Neural cell (in vitro differentiated cells): ENCODE results near the gene NEDD9. TPM values are rescaled to one million over a fixed set of nuclear protein-coding genes. Genes with fewer than 3 reads are reported as not detected.
A peak's percentile ranks its signal among the peaks of the same experiment; 100 is the strongest.

ENCODE experiments used
- H2AFZ ChIP-seq: fragments of 200-600, 300-800 bp; sonication (generic), shearing (Covaris generic); 2 replicates; pipeline ENCODE4 v1.6.0; 2014; ENCODE audit warnings: low read depth, mild to moderate bottlenecking, antibody characterized with exemption, low read length, moderate library complexity
- H3F3A ChIP-seq: fragments of 200-600 bp; shearing (Covaris generic); 2 replicates; pipeline ENCODE4 v1.6.1; 2016; ENCODE audit warnings: mild to moderate bottlenecking, moderate library complexity, mixed read lengths, antibody characterized with exemption, low read length; ENCODE audit not compliant: insufficient read depth, poor library complexity, severe bottlenecking
- H3K27ac ChIP-seq: fragments of 200-600, 300-800 bp; sonication (generic), shearing (Covaris generic); 2 replicates; pipeline ENCODE4 v1.5.1; 2014; ENCODE audit warnings: mild to moderate bottlenecking, low read length, moderate library complexity
- H3K27me3 ChIP-seq: fragments of 300-800, 200-600 bp; sonication (generic), shearing (Covaris generic); 2 replicates; pipeline ENCODE4 v1.6.0; 2014; ENCODE audit warnings: mild to moderate bottlenecking, low read depth, low read length, moderate library complexity; ENCODE audit not compliant: insufficient read depth
- H3K36me3 ChIP-seq: fragments of 300-800, 200-600 bp; sonication (generic), shearing (Covaris generic); 2 replicates; pipeline ENCODE4 v1.5.1; 2014; ENCODE audit warnings: mild to moderate bottlenecking, antibody characterized with exemption, low read length, moderate library complexity; ENCODE audit not compliant: insufficient read depth
- H3K4me2 ChIP-seq: fragments of 300-800, 200-600 bp; sonication (generic), shearing (Covaris generic); 2 replicates; pipeline ENCODE4 v1.6.0; 2014; ENCODE audit warnings: mild to moderate bottlenecking, low read length
- H3K4me3 ChIP-seq: fragments of 300-800, 200-600 bp; sonication (generic), shearing (Covaris generic); 2 replicates; pipeline ENCODE4 v1.5.1; 2014; ENCODE audit warnings: mild to moderate bottlenecking, low read length, moderate library complexity
- H3K79me2 ChIP-seq: fragments of 200-600 bp; shearing (Covaris generic); replicated peaks from 2 replicates; pipeline ENCODE4 v1.6.0; 2014; ENCODE audit warnings: mild to moderate bottlenecking, low read length, moderate library complexity; ENCODE audit not compliant: insufficient read depth
- H3K9ac ChIP-seq: fragments of 300-800, 200-600 bp; sonication (generic), shearing (Covaris generic); 2 replicates; pipeline ENCODE4 v1.6.1; 2016; ENCODE audit warnings: mild to moderate bottlenecking, low read length, mixed read lengths
- H3K9me2 ChIP-seq: fragments of 200-600 bp; shearing (Covaris generic); 2 replicates; pipeline ENCODE4 v1.6.1; 2016; ENCODE audit warnings: mild to moderate bottlenecking, low read length, mixed read lengths; ENCODE audit not compliant: insufficient read depth
- H3K9me3 ChIP-seq: fragments of 200-600, 300-800 bp; sonication (generic), shearing (Covaris generic); 2 replicates; pipeline ENCODE4 v1.6.1; 2016; ENCODE audit warnings: mild to moderate bottlenecking, mixed run types, low read length, moderate library complexity, mixed read lengths
- H4K20me1 ChIP-seq: fragments of 200-600 bp; shearing (Covaris generic); 2 replicates; pipeline ENCODE4 v1.6.1; 2016; ENCODE audit warnings: mild to moderate bottlenecking, mixed run types; ENCODE audit not compliant: insufficient read depth
- EP300 ChIP-seq: fragments of 450-650 bp; conservative IDR thresholded peaks from 2 replicates; pipeline ENCODE4 v1.6.1; 2014; ENCODE audit warnings: antibody characterized with exemption, mild to moderate bottlenecking, moderate library complexity; ENCODE audit not compliant: poor library complexity, severe bottlenecking
- EZH2 ChIP-seq: fragments of 200-600, 300-800 bp; shearing (Covaris generic), sonication (generic); IDR thresholded peaks from 2 replicates; pipeline ENCODE4 v1.6.1; 2014; ENCODE audit warnings: antibody characterized with exemption, low read length, borderline replicate concordance, mild to moderate bottlenecking; ENCODE audit not compliant: insufficient read depth, poor library complexity, severe bottlenecking
- MXI1 ChIP-seq: fragments of 450-650 bp; conservative IDR thresholded peaks from 2 replicates; pipeline ENCODE4 v1.6.1; 2014; ENCODE audit warnings: antibody characterized with exemption, mild to moderate bottlenecking; ENCODE audit not compliant: poor library complexity, severe bottlenecking
- POLR2AphosphoS5 ChIP-seq: IDR thresholded peaks from 2 replicates; pipeline ENCODE4 v1.6.1; 2012
- RAD21 ChIP-seq: fragments of 450-650 bp; conservative IDR thresholded peaks from 2 replicates; pipeline ENCODE4 v1.6.1; 2014; ENCODE audit warnings: antibody characterized with exemption, mild to moderate bottlenecking, moderate library complexity
- SMC3 ChIP-seq: fragments of 450-650 bp; conservative IDR thresholded peaks from 2 replicates; pipeline ENCODE4 v1.6.1; 2014; ENCODE audit warnings: antibody characterized with exemption, mild to moderate bottlenecking, moderate library complexity; ENCODE audit not compliant: poor library complexity
- TAF1 ChIP-seq: IDR thresholded peaks from 2 replicates; pipeline ENCODE4 v1.6.1; 2012; ENCODE audit warnings: low read depth
- polyA plus RNA-seq: library from polyadenylated mRNA; depleted of rRNA; stranded (reverse); fragments of >200 nt; gene quantifications from 2 replicates; pipeline ENCODE4 v1.2.3, GENCODE V29; 2014
- TF ChIP-seq, protein P1 (sequence below): IDR thresholded peaks from 2 replicates; pipeline ENCODE4 v1.6.1; 2012; ENCODE audit warnings: borderline replicate concordance
- TF ChIP-seq, protein P2 (sequence below): fragments of 450-650 bp; IDR thresholded peaks from 2 replicates; pipeline ENCODE4 v1.5.1; 2014; ENCODE audit warnings: antibody characterized with exemption, mild to moderate bottlenecking, moderate library complexity; ENCODE audit not compliant: poor library complexity, severe bottlenecking

NEDD9 gene
- polyA plus RNA-seq, 1 donor from 2014 or later: 0.11 TPM

DNA sequence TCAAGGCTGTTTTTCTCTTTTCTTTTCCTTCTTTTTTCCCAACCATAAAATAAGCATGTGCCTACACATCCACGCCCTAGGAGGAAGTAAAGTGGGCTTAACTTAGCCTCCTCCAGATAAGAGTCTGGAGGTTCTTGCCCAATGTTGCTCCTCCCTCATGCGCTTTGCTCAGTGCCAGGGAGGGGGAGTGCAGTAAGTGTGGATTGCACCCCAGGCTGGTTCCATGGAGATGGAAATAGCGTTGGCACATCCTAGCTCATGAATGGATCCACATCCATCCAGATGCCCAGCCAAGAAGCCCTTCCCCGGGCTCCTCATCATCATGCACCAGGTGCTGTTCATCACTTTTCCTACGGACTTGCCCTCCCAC lies 58.2 kb downstream of the NEDD9 start:
- H3K9me3 ChIP-seq: no peaks in the 10 kb centered on the region
- H2AFZ ChIP-seq: no peak overlapping the region
- no peaks in the 10 kb centered on the region for H3K79me2 ChIP-seq
- no peaks in the 10 kb centered on the region for H4K20me1 ChIP-seq
- H3K9me2 ChIP-seq: no peaks in the 10 kb centered on the region
- H3K9ac ChIP-seq: no peak overlapping the region
- H3K4me2 ChIP-seq: no peak overlapping the region
- H3F3A ChIP-seq: no peaks in the 10 kb centered on the region
- H3K4me3 ChIP-seq: no peak overlapping the region
- TF ChIP-seq RAD21 (no peak), MXI1 (no peak), SMC3 (no peak), EP300 (no peak), EZH2 (no peak), TAF1 (no peak), POLR2AphosphoS5 (no peak)
- TF ChIP-seq, protein P1, sequence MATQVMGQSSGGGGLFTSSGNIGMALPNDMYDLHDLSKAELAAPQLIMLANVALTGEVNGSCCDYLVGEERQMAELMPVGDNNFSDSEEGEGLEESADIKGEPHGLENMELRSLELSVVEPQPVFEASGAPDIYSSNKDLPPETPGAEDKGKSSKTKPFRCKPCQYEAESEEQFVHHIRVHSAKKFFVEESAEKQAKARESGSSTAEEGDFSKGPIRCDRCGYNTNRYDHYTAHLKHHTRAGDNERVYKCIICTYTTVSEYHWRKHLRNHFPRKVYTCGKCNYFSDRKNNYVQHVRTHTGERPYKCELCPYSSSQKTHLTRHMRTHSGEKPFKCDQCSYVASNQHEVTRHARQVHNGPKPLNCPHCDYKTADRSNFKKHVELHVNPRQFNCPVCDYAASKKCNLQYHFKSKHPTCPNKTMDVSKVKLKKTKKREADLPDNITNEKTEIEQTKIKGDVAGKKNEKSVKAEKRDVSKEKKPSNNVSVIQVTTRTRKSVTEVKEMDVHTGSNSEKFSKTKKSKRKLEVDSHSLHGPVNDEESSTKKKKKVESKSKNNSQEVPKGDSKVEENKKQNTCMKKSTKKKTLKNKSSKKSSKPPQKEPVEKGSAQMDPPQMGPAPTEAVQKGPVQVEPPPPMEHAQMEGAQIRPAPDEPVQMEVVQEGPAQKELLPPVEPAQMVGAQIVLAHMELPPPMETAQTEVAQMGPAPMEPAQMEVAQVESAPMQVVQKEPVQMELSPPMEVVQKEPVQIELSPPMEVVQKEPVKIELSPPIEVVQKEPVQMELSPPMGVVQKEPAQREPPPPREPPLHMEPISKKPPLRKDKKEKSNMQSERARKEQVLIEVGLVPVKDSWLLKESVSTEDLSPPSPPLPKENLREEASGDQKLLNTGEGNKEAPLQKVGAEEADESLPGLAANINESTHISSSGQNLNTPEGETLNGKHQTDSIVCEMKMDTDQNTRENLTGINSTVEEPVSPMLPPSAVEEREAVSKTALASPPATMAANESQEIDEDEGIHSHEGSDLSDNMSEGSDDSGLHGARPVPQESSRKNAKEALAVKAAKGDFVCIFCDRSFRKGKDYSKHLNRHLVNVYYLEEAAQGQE: no peak
- TF ChIP-seq, protein P2, sequence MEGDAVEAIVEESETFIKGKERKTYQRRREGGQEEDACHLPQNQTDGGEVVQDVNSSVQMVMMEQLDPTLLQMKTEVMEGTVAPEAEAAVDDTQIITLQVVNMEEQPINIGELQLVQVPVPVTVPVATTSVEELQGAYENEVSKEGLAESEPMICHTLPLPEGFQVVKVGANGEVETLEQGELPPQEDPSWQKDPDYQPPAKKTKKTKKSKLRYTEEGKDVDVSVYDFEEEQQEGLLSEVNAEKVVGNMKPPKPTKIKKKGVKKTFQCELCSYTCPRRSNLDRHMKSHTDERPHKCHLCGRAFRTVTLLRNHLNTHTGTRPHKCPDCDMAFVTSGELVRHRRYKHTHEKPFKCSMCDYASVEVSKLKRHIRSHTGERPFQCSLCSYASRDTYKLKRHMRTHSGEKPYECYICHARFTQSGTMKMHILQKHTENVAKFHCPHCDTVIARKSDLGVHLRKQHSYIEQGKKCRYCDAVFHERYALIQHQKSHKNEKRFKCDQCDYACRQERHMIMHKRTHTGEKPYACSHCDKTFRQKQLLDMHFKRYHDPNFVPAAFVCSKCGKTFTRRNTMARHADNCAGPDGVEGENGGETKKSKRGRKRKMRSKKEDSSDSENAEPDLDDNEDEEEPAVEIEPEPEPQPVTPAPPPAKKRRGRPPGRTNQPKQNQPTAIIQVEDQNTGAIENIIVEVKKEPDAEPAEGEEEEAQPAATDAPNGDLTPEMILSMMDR: no peak
- no peak overlapping the region for H3K27ac ChIP-seq
- no peaks in the 10 kb centered on the region for H3K27me3 ChIP-seq
- H3K36me3 ChIP-seq: no peaks in the 10 kb centered on the region

DNA sequence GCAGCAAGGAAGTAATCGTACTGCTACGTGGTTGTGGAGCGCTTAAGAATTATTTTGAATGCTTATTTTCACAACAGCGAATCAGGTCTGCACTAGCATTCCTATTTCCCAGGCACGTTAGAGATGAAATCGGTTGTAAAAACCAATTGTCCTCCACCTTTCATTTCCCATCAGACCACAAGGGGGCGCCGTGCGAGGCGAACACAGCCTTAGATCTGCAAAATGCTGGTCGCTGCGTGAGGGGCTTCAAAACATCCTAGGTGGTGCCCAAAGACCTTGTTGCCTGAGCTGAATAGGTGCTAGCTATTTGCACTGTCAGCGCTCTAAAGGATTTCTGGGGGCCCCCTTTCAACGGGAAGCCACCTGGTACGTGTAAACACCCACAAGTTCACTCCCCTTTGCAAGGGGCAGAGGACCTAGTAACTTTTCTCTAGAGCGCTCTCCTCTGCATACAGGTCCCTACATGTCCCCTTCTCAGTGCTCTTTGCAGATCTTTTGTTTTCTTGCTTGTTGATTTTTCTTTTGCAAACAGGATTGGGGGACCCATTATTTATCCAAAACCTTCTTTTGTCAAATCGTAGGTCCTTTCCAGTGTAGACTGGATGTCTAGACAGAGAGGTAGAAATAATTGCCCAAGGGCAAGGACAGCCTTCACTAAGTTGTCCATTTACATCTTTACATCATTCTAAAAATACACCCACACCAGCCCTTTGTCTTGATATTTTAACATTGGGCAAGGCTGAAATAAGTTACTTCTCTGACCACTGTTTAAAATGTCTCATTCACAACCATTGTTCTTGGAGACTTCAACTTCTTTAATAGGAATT lies 59.8 kb downstream of the NEDD9 start:
- Histone ChIP-seq H3K27me3 (no peaks in the 10 kb centered on the region), H3K9me2 (no peaks in the 10 kb centered on the region), H2AFZ (no peak overlapping the region), H3K79me2 (no peaks in the 10 kb centered on the region), H3K4me2 (no peak overlapping the region), H3K4me3 (no peak overlapping the region), H3K36me3 (no peaks in the 10 kb centered on the region), H3K27ac (no peak overlapping the region), H4K20me1 (no peaks in the 10 kb centered on the region), H3F3A (no peaks in the 10 kb centered on the region), H3K9me3 (no peaks in the 10 kb centered on the region), H3K9ac (no peak overlapping the region)
- no peak for TF ChIP-seq POLR2AphosphoS5
- TF ChIP-seq, protein P1: no peak
- TF ChIP-seq RAD21: peak; percentile 52
- TF ChIP-seq, protein P2: peak; percentile 59
- TF ChIP-seq EP300: no peak
- TF ChIP-seq MXI1: no peak
- no peak for TF ChIP-seq TAF1
- peak; percentile 62 for TF ChIP-seq SMC3
